HG03025 (cell line): Measurements from ENCODE around the gene COL1A2.
A peak's percentile ranks its signal among the peaks of the same experiment; 100 is the strongest.

Source experiments
- ATAC-seq: cut with Tn5 transposase; IDR thresholded peaks from one replicate; pipeline ENCODE4 v1.9.1; 2021; ENCODE audit warnings: mild to moderate bottlenecking, moderate library complexity; ENCODE audit not compliant: unreplicated experiment, low FRiP score

The COL1A2 gene

GRCh38 chr7:94432281-94432670, 37.6 kb downstream of the COL1A2 start:
- ATAC-seq, result no peak

DNA sequence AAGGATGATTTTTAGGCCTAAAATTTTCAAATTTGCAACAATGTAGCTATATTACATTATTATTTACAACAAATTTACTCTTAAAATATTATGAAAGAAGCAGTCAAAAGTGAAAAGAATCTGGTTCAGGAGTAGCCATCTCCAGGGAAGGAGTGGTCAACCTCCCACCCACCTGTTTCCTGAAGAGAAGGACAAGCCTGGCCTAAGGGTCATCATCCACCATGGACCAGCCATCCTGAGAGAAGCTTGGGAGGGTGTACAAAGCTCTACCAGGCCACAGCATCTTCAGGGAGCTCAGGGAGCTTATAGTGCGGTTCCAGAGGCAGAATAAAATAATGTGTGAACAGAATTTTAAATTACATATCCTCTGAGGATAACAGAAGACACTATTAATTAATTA, 38.1 kb downstream of the COL1A2 start:
- ATAC-seq, result no peak

- no peak for ATAC-seq
Observed at GRCh38 chr7:94433224-94433623, 38.5 kb downstream of the COL1A2 start.

DNA sequence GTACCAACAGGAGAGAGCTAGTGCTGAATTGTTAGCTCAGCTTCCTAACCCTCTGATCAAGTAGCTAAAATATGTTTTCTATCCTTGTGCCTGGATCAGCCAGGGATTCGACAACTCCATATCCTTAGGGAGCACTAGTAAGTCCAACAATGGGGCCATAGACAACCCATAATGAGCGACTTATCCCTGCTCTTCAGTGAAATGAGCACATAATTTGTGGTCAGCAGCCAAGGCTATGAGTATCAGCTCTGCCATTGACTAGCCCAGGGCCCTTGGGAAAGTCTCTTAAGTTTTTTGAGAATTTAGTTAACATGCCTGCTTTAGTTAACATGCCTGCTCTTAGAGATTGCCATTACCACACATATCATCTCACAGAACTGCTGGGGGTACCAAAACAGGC, 39.3 kb downstream of the COL1A2 start:
- ATAC-seq, result no peak

GRCh38 chr7:94436018-94436604, 41.4 kb downstream of the COL1A2 start:
- ATAC-seq, result peak; percentile 89

DNA sequence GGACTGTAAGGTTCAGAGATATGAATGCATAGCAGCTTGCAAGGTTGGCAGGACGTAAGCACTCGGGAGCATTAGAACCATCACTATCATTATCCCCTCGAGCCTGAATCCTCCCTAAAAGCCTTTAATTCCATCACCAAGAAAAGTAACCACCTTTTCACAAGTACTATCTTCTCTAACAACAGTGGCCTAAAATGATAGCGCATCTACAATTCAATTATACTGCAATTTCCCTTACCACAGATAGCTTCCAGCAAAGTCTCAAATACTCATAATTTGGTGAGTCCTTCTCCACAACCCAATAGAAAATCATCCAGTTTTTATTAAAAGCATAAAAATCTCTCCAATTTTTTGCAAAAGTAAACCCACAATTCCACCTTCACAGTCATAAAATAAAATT, 42.0 kb downstream of the COL1A2 start:
- no peak for ATAC-seq

DNA sequence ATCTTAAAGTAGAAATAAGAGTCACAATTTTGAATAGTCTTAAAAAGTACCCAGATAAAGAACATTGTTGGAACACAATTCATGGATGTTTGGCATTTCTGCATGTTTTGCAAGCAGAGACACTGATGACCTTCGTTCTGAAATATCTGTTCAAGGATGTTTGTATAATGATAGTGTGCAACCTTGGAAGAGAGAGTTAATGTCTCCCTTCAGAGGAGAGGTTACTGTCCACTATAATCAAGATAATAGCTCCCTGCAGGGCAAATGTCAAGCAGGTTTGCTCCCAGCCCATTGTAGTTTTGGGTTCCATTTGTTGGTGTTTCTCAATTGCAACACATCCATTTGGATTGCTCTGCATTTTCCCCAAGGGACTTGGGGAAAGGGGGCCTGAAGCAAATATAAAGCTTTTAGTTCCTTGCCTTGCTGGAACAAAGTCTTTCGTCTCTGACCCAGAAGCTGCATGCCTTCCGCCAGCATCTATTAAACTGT, 45.2 kb downstream of the COL1A2 start:
- no peak for ATAC-seq

- ATAC-seq, result no peak
Observed at GRCh38 chr7:94440451-94441039, 45.9 kb downstream of the COL1A2 start.

DNA sequence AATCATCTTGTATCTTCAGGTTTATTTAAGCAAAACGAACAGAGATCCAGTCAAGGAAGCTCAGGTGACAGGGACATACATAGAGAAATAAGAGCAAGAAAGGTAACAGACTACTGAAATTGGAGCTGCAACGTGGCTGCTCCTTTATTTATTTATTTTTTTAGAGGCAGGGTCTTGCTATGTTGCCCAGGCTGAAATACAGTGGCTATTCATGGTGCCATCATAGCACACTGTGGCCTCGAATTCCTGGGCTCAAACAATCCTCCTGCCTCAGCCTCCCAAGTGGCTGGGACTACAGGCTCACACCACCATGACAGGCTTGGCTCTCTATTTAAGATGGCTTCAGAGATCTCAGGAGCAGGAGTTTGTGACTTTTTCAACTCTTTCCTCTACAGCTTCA, 46.4 kb downstream of the COL1A2 start:
- no peak for ATAC-seq

DNA sequence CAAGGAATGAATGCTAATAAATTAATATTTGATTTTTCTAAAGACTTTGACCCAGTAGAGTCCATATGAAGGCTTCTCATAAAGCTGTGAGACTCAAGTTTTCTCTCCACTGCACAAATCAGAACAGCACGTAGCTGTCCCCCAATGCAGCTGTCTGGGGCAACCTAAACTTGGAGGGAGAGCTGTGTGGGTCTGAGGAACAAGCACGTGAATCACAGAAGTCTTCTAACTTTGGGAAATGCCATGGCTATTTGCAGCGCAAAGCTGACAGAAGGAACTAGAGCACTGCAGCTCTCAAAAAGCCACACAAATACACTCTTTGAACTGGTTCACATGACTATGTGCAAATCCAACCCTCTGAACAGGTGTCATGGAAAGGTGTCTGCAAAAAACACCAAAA, 47.9 kb downstream of the COL1A2 start:
- ATAC-seq, result no peak

DNA sequence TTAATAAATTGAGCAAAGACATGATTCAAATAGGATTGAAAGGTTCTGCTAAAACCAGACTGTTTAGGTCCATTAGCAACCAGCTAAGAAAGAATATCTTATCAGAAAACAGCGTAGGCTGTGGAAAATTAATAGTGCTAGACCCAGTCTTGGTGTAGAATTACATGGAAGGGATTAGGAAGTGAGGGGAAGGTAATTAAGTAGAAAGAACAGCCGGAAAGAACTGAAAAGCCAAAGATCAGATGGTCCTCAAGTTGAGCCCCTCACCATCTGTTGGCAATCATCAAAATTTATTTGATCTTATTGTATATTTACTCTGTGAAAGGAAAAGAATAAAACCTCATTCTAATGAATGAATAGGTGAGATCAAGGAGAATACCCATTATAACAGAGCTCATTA, 50.1 kb downstream of the COL1A2 start:
- ATAC-seq, result no peak

DNA sequence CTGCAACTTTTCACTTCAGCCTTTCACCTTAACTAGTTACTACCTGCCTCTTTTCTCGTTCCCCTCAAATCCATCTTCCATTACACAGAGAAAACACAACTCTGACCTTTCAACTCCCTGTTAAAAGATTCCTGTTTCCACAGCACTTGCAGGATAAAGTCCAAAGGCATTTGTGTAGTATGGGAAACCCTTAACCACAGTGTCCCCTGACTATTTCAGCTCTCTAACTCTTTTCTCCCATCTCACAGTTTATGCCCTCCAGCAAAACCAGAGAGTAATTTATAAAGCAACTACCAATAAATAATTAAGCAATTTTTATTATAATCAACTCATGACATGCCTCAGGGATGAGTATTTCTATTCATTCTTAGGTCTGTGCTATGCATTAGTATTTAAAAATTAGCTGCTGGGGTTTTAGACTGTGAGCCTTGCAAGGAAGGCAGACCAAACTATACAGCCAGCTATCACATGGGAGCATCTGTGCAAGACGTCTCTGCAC, 51.0 kb downstream of the COL1A2 start:
- ATAC-seq, result no peak

GRCh38 chr7:94446308-94446707, 51.6 kb downstream of the COL1A2 start:
- no peak for ATAC-seq

- no peak for ATAC-seq
Observed at GRCh38 chr7:94449151-94449725, 54.5 kb downstream of the COL1A2 start.

DNA sequence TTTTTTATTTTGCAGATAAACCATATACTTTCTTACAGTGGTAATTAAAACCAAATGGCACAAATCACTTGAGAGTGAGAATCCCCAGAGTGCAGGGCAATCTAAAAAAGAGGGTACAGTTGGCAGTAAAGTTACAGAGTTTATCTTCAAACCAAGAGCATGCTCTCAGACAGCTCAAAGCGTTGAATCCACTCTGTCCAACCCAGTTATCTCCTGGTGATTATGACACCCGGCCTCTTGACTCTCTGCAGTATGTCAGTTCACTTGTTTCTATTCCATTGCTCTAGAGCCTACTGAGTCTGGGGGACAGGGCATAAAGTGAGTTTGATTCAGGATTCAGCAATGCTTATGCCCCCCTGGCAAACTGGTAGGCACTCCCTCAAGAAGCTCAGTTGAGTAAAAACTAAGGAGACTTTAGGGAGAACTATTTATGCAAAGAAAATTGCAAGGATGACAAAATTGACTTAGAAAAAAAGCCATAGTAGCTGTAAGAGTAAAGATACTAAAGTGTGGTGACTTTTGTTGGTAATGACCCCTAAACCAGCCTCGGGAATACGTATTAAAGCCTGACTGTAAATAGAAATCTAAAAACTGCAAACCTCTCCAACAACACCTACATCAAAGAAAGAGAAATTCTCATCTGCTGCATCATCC, 55.5 kb downstream of the COL1A2 start:
- ATAC-seq, result no peak

DNA sequence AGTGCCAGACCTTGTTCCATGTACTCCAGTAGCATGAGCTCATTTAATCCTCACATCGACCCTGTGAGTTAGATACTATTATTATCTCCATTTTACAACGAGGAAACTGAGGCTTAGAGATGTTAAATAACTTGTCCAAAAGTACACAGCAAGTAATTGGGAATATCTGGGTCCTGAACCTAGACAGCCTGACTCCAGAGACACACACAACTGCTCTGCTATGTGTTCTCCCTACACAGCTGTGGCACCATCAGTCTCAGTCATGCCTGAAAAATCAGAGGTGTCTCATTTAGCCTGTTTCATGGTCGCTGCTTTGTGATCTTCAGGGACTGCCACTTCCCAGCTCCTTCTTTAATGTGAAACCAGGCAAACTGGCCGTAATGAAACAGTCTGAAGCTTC, 56.5 kb downstream of the COL1A2 start:
- ATAC-seq, result no peak

DNA sequence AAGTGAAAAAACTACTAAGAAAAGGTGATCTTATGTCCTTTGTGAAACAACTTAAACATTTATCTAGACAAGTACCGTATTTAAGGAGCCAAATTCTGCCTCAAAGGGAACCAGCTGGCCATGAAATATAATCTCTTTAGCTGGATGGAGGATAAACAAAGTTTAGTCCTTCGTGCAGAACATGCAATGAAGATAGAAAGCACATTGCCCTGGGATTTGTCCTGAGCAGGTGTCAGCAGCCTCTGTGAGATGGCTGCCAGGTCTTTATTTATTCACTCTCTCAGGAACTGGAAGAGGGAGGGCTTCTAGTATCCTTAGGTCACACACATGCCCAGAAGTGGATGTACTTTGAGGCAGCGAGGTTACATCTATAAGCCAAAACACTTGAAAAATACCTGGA, 57.5 kb downstream of the COL1A2 start:
- no peak for ATAC-seq

DNA sequence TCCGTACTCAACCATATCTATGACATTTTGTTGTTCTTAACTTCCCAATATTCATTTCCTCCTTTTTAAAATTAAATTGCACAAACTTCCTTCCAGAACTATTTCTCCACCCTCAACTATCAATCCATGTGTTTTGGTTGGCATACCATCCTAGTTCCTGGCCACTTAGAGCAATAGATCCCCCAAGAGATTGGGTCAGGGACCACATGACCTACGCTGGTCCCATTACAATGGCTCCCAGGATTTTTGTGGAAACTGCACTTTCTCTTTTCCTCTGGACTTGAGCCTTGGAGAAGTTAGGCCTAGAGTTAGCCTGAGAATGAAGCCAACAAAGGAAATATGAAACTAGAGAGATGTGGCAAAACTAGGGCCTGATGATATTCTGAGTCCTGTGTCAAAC, 59.2 kb downstream of the COL1A2 start:
- no peak for ATAC-seq

DNA sequence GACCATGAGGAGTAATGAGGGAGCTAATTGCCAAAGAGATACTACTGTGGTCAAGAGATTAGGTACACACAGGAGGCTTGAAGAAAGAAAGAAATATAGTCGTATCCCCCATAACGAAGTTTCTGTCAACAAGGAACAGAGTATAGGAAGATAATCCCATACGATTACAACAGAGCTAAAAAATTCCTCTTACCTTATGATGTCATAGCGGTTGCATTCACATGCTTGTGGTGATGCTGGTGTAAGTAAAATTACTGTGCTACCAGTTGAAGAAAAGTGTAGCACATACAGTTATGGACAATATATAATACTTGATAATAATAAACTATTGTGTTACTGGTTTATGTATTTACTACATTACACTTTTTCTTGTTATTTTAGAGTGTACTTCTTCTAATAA, 63.3 kb downstream of the COL1A2 start:
- ATAC-seq, result no peak

DNA sequence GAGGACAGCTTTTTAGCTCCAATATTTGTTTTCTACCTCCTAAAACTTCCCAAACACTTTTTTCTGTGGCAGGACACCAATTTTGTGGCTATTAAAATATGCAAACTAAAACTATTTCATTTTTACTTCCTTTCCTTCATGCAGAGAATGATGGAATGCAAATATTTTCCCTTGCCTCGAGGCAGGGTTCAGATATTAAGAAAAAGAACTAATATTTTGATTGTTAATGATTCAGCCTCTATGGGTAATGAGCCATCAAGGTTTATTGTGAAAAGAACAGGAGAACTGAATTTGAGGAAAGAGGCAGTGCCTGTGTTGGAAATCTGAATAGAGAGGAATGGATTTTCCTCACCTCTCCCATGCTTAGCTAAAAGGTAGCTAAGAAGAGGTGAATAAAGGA, 71.8 kb downstream of the COL1A2 start:
- ATAC-seq, result no peak

- ATAC-seq, result no peak
Observed at GRCh38 chr7:94471604-94472003, 76.9 kb downstream of the COL1A2 start.

GRCh38 chr7:94472608-94473007, 77.9 kb downstream of the COL1A2 start:
- ATAC-seq, result no peak
